H1 (cell line): Measurements from ENCODE around the gene LHFPL3. TPM values are rescaled to one million over a fixed set of nuclear protein-coding genes. Genes with fewer than 3 reads are reported as not detected.

ENCODE experiments used
- CHD1 ChIP-seq: IDR thresholded peaks from 2 replicates; pipeline ENCODE4 v1.6.1; 2012; ENCODE audit warnings: low read depth, low read length, improper control_type of control experiment
- YY1 ChIP-seq: IDR thresholded peaks from 2 replicates; pipeline ENCODE4 v1.6.1; 2011; ENCODE audit warnings: low read depth, mild to moderate bottlenecking, low read length
- polyA plus RNA-seq, 7 experiments: library from polyadenylated mRNA; depleted of rRNA in 3 of 7; stranded (reverse) in 5 of 7; unstranded in 2 of 7; fragments of >200 nt in 5 of 7; fragments of 200-250 nt in 2 of 7; gene quantifications; 1 replicate in 5 of 7; 2 replicates in 1 of 7; 4 replicates in 1 of 7; pipeline versions ENCODE4 v1.2.1 to v1.2.3, GENCODE V29; 2011 to 2013; ENCODE audit warnings: missing spikeins in 2 of 7, mixed read lengths in 2 of 7
- total RNA-seq: library from RNA; stranded (reverse); fragmentation: NEBNext Ultra II Directional; extraction: Animal tissue kit (Norgen Biotek cat#: 25700); gene quantifications from 2 replicates; pipeline ENCODE4 v1.2.1, GENCODE V29; 2021

Gene LHFPL3
- total and polyA plus RNA-seq, 2 of the 8 experiments (the other 6 are each of a cell fraction or from before 2014, with no cell fraction given), result 0.24 to 0.50 TPM

- TF ChIP-seq YY1 (no peak), CHD1 (no peak)
Observed at GRCh38 chr7:104414216-104414615, 85.8 kb downstream of the LHFPL3 start (continued).
